Stimulated activated CD8-positive, alpha-beta memory T cell treated with anti-CD3 and anti-CD28 coated beads, Interleukin-15, amount 100 ng/mL, for 48 hours (primary cell): Measurements from ENCODE around the gene CEBPZ.
"Not testable (repeated sequence)": the region's sequence is repeated elsewhere in the genome, so short reads cannot be mapped to it uniquely, and the experiment has no call there.

ENCODE experiments used
- DNase-seq, 2 donors: peaks; one replicate each; pipeline ENCODE4 v3.0.0-alpha.2; 2020; ENCODE audit warnings: low read depth in 2 of 2

The CEBPZ gene

DNA sequence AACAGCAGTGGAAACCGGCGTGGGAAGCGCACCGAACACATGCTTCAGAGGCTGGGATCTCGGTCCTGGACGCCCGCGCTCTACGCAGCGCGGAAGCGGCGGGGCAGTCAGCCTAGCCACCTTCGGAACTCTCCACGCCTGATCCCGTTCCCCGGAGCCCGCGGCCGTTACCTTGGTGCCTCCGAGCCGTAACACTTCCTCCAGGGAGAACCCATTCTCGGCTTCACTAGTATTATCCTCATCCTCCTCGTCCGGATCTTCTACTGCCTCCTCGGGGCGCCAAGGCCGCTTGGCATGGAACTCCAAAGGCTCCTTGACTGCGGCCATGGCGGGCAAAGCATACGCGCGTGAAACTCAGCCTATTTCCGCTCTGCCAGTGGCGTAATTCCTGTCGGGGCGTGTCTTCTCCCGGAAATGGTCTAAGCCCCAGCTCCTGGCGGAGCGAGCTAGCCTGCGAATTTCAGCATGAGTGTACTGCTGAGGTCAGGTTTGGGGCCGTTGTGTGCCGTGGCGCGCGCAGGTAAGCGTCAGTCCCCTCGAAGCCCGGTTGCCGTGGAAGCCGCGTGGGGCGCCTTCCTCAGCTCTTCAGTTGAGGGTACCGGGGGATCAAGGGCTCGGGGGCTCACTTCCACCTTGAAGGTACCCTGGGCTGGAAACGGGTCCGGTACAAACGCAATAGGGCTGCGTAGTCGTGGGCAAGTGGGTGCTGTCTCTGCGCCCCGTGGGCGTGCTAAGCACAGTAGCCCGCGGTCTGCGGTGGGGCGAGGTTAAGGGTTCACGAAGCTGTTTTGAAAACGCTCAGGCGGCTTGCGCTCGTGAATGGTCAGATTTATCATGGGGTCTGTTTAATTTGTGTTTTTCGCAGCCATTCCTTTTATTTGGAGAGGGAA, at the start of gene CEBPZ, which contains the start of gene NDUFAF7:
CEBPZ (minus strand) TSS at position 356 of the 890 bp plus-strand sequence; CDS start at position 327, 29 bp downstream.
NDUFAF7 (plus strand) TSS at position 418 of the 890 bp plus-strand sequence; CDS start at position 466, 48 bp downstream.
- peak; percentile 87 to 89 for DNase-seq

GRCh38 chr2:37276291-37276690, 44.9 kb upstream of the CEBPZ start:
- DNase-seq, result no peak

GRCh38 chr2:37274359-37274965, 43.1 kb upstream of the CEBPZ start:
- no peak for DNase-seq

DNA sequence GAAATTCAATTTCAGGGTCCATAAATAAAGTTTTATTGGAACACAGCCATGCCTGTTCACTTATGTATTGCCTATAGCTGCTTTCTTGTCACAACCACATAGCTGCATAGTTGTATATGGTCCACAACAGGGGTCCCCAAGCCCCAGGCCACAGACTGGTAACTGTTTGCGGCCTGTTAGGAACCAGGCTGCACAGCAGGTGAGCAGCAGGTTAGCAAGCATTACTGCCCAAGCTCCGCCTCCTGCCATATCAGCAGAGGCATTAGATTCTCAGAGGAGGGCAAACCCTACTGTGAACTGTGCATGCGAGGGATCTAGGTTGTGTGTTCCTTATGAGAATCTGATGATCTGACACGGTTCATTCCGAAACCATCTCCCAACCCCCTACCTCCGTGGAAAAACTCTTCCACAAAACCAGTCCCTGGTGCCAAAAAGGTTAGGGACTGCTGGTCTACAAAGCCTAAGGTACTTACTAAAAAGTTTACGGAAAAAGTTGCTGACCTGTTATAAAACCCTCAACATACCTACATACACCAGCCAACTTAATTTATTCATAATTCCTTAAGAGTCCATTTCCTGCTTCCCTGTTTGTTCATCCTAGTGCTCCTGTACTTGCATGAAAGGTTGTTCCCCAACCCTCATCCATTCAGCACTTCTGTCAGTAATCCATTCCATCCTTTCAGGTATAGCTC, 40.1 kb upstream of the CEBPZ start:
- no peak for DNase-seq

DNA sequence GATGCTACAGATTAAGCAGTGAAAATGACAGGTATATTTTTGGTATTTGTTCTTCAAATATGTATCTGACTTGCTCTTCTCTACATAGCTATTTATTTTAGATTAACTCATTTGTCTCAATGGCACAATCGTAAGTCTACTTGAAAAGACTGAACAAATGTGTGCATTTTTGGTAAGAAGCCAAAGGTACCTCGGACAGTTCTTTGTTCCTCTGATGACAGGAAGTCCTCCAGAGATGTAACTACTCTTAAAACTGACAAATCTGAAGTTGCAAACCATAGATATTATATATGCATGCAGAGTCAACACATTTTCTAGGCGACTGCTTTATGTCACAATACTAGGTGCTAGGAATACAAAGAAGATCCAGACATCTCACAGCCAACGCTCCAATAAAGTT, 36.7 kb upstream of the CEBPZ start:
- DNase-seq, result no peak

DNA sequence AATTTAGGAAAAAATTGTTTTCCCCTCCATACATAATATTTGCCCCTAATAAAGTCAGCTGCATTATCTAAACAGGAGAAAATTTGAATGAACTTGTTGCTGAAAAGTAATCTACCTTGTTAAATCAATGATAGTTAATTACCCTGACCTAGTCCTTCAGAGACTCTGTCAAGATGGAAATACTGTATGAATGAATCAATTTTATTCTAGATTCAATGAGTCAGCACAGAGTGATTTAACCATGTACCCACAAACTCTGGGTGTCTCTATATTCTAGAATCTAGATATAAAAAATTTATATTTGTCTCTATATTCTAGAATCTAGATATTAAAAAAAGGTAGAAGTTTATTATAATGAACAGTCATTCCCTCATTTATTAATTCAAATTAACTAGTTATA, 36.3 kb upstream of the CEBPZ start:
- DNase-seq, result no peak

DNA sequence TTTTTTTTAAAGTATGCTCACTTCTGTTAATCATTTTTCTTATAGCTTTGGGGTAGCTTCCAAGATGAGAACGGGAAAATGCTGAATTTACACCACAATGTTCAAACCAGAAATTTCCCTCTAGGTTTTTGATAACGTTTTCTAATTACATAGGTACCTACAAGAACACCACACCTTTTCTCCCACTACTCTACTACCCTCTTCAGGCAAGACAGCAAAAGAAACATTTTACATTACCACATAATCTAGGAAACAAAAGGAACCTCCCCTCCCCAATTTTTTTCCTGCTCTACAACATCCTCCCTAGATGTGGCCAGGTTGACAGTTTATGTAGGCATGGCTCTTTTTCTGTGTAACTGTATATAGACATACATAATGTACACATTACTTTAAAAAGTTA, 32.4 kb upstream of the CEBPZ start:
- no peak for DNase-seq

- DNase-seq, result no peak
Measured at GRCh38 chr2:37262522-37262921, 31.1 kb upstream of the CEBPZ start.

GRCh38 chr2:37250869-37251740, 19.7 kb upstream of the CEBPZ start:
- no peak for DNase-seq

GRCh38 chr2:37246205-37246604, 14.8 kb upstream of the CEBPZ start:
- DNase-seq, result no peak

GRCh38 chr2:37244755-37245154, 13.4 kb upstream of the CEBPZ start:
- DNase-seq, result no peak

GRCh38 chr2:37244017-37244416, 12.6 kb upstream of the CEBPZ start:
- DNase-seq, result no peak

GRCh38 chr2:37243435-37243834, 12.0 kb upstream of the CEBPZ start:
- DNase-seq, result no peak

DNA sequence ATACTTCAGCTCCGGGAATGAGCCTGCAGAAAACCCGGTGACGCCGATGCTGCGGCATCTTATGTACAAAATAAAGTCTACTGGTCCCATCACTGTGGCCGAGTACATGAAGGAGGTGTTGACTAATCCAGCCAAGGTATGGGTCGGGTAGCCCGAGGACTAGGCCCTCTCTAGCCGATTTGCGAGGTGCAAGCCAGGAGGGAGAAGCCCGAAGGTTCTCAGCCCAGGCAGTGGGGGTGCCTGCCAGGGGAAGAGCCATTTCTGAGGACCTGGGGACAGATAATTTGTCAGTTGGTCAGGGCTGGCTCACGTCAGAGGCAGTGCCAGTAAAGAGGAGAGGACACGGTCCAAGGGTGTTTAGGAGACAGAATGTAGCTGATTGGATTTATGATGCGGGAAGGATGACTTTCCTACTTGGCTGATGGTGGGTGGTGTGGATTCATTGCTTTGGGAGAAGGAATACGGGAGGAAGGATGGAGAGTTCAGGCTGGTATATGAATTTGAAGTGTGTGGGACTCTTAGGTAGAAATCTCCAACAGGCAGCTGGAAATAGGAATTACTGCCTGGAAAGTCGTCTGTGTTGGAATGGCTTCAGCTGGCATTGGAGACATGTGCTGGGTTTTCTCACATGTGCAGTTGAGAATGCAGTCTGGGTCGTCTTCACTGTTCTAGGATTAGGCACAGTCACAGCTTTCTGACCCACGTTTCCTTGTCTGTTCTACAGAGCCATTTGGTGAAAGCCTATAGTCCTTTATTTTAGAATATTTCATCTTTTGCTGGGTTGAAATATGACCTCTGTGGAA, 936 bp upstream of the CEBPZ start:
- peak in 1 of 2 donors; percentile 1 for DNase-seq

DNA sequence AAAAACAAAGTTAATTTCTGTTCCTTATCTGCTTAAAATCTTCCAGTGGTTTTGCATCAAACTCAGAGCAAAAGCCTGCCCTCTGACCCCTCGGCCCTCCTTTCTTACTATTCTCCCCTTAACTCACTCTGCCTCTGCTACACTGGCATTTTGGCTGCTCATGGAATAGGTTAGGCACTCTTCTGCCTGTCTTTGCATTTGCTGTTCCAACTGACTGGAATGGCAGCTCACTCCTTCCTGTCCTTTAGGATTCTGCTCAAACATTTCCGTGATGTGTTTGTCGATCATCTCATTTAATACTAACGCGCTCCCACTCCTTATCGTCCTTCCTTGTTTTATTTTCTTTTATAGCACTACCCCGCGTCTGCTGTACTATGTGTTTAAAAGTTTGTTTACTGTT, 815 bp downstream of the CEBPZ start:
- DNase-seq, result no peak

GRCh38 chr2:37228788-37229187, 2.6 kb downstream of the CEBPZ start:
- DNase-seq, result no peak

GRCh38 chr2:37226863-37227262, 4.5 kb downstream of the CEBPZ start:
- DNase-seq, result no peak

- DNase-seq, result not testable (repeated sequence)
Measured at GRCh38 chr2:37225129-37225528, 6.3 kb downstream of the CEBPZ start.

DNA sequence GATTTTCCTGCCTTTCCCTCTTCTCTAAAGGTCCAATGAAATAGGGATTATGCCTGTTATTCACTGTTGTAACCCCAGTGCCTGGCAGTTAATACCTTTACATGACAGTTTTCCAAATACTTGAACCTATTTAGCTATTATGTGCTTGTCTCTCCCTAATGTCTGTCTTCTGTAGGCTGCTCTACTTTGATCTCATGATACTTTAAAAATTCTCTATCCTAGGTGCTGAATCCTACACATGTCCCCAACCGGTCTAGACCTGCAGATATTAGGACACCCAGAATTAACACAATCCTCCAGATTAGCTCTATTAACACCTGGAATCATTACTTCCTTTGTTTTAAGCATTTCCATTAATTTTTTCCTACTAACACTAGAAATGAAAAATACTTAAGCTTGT, 7.3 kb downstream of the CEBPZ start:
- no peak for DNase-seq

GRCh38 chr2:37223131-37223530, 8.3 kb downstream of the CEBPZ start:
- no peak for DNase-seq

GRCh38 chr2:37219046-37219445, 12.3 kb downstream of the CEBPZ start:
- DNase-seq, result no peak
